PC-3 (cell line): ENCODE results near the gene ESYT3.

ENCODE experiments used
- EZH2 ChIP-seq: fragments of 300-600 bp; sonication (generic); IDR thresholded peaks from one replicate; pipeline ENCODE4 v1.6.1; 2017; ENCODE audit warnings: antibody characterized with exemption, mild to moderate bottlenecking, low read length; ENCODE audit not compliant: unreplicated experiment
- EZH2phosphoT487 ChIP-seq: fragments of 300-600 bp; sonication (generic); IDR thresholded peaks from 2 replicates; pipeline ENCODE4 v1.6.1; 2018; ENCODE audit warnings: mild to moderate bottlenecking, antibody characterized with exemption, low read length, borderline replicate concordance
- TF ChIP-seq, protein P1 (sequence below): fragments of 300-600 bp; sonication (generic); conservative IDR thresholded peaks from 2 replicates; pipeline ENCODE4 v1.5.1; 2017; ENCODE audit warnings: antibody characterized with exemption, low read depth, mild to moderate bottlenecking, low read length

GRCh38 chr3:138445654-138446053, 11.2 kb downstream of the ESYT3 start:
- TF ChIP-seq, protein P1, sequence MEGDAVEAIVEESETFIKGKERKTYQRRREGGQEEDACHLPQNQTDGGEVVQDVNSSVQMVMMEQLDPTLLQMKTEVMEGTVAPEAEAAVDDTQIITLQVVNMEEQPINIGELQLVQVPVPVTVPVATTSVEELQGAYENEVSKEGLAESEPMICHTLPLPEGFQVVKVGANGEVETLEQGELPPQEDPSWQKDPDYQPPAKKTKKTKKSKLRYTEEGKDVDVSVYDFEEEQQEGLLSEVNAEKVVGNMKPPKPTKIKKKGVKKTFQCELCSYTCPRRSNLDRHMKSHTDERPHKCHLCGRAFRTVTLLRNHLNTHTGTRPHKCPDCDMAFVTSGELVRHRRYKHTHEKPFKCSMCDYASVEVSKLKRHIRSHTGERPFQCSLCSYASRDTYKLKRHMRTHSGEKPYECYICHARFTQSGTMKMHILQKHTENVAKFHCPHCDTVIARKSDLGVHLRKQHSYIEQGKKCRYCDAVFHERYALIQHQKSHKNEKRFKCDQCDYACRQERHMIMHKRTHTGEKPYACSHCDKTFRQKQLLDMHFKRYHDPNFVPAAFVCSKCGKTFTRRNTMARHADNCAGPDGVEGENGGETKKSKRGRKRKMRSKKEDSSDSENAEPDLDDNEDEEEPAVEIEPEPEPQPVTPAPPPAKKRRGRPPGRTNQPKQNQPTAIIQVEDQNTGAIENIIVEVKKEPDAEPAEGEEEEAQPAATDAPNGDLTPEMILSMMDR = no peak
- TF ChIP-seq EZH2 (no peak), EZH2phosphoT487 (no peak)
